BLaER1 (cell line): ENCODE data around the gene FOXO6.

ENCODE experiments used
- H3K27ac ChIP-seq: shearing (Covaris generic); formaldehyde crosslinking; 2 replicates; pipeline ENCODE4 v1.8.1; 2022
- H3K27me3 ChIP-seq: shearing (Covaris generic); formaldehyde crosslinking; 2 replicates; pipeline ENCODE4 v1.8.1; 2022
- H3K36me3 ChIP-seq: shearing (Covaris generic); formaldehyde crosslinking; 2 replicates; pipeline ENCODE4 v1.8.1; 2022
- H3K4me1 ChIP-seq: shearing (Covaris generic); formaldehyde crosslinking; 2 replicates; pipeline ENCODE4 v1.8.1; 2022
- H3K4me2 ChIP-seq: shearing (Covaris generic); formaldehyde crosslinking; 2 replicates; pipeline ENCODE4 v1.8.1; 2022
- H3K4me3 ChIP-seq: shearing (Covaris generic); formaldehyde crosslinking; 2 replicates; pipeline ENCODE4 v1.8.1; 2022
- H3K9ac ChIP-seq: shearing (Covaris generic); formaldehyde crosslinking; 2 replicates; pipeline ENCODE4 v1.8.1; 2022
- H3K9me3 ChIP-seq: shearing (Covaris generic); formaldehyde crosslinking; 2 replicates; pipeline ENCODE4 v1.8.1; 2022
- H4K20me1 ChIP-seq: shearing (Covaris generic); formaldehyde crosslinking; 2 replicates; pipeline ENCODE4 v1.8.1; 2022
- Cebpa-rat ChIP-seq: shearing (Covaris generic); IDR thresholded peaks from 2 replicates; pipeline ENCODE4 v1.8.1; 2022

The FOXO6 gene

DNA sequence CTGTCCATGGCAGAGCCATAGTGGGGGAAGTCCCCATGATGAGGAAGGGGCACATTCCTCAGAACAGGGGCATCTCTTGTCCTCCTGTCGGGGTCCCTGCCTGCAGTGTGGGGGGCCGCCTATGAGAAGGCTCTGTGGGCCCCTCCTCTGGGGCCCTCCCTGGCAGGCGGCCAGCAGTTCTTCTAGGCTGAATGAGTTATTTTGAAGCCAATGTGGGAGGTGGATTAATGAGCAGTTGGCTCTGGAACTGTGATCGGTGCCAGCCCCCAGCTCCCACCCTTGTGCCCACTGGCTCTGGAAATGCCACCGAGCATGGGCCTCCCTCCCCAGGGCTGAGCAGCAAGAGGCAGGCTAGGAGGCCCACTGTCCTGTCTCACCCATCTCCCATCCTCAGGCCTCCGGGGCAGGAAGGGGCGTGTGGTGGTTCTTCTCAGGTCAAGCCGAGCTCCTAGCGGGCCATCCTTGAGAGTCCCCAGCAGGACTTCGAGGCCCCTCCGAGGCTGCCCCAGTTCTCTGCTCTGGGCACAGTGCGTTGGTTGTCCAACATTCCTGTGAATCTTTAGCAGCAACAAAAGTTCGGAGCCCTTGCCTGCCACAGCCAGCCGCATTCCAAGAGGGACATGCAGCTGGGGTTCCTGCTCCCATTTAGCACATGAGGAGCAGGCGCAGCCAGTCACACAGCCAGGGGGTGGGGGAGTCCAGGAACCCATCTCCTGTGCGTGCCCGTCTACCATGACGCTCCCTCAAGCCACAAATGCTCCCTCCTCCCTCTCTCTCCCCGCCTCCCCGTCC lies 66.1 kb downstream of the FOXO6 start:
- Histone ChIP-seq H3K36me3 (no peaks in the 10 kb centered on the region), H3K27ac (peak overlapping the region; percentile 55), H3K4me3 (no peak overlapping the region), H3K9me3 (no peaks in the 10 kb centered on the region), H3K9ac (no peak overlapping the region), H4K20me1 (no peaks in the 10 kb centered on the region), H3K4me1 (peaks cover 44% of the 10 kb centered on the region), H3K4me2 (peak overlapping the region; percentile 61), H3K27me3 (no peaks in the 10 kb centered on the region)
- no peak for TF ChIP-seq Cebpa-rat

DNA sequence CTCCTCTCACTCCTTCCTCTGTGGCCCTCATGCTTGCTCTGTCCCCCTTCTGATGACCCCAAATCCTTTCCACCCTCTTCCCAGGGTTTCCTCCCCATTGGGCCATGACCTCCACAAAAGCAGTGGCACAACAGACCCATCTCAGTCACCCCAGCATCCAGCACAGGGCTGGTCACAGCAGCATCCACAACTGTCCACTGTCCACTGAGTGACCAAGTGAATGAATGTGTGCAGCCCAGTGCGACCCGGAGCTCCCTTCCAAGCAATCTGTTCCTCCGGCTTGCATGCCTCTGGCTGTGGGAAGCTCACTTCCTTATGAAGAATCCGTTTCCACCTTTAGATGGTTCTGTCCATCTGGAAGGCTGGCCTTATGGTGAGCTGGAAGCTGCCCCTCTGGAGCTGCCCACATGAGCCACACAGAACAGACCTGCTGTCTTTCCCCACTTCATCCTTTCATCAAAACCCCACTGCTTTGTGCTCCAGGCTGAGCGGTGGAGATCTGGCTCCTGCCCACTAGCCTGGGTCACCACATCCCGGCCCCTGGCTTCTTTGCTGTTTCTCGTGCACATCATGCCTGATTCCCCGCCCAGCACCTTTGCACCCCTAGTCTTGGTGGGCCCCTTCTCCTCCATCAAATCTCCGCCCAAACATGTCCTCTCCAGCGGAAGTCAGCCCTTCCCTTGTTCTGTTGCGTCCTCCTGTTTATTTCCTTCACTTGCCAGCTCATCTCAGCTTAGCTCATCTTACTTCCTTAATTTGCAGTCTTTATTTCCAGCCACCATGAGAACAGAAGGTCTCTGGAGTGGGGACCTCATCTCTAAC lies 66.9 kb downstream of the FOXO6 start:
- Histone ChIP-seq H3K4me2 (peak overlapping the region; percentile 61), H3K4me1 (peaks cover 47% of the 10 kb centered on the region), H3K27me3 (no peaks in the 10 kb centered on the region), H4K20me1 (no peaks in the 10 kb centered on the region), H3K27ac (peak overlapping the region; percentile 55), H3K4me3 (no peak overlapping the region), H3K9ac (no peak overlapping the region), H3K36me3 (no peaks in the 10 kb centered on the region), H3K9me3 (no peaks in the 10 kb centered on the region)
- no peak for TF ChIP-seq Cebpa-rat

DNA sequence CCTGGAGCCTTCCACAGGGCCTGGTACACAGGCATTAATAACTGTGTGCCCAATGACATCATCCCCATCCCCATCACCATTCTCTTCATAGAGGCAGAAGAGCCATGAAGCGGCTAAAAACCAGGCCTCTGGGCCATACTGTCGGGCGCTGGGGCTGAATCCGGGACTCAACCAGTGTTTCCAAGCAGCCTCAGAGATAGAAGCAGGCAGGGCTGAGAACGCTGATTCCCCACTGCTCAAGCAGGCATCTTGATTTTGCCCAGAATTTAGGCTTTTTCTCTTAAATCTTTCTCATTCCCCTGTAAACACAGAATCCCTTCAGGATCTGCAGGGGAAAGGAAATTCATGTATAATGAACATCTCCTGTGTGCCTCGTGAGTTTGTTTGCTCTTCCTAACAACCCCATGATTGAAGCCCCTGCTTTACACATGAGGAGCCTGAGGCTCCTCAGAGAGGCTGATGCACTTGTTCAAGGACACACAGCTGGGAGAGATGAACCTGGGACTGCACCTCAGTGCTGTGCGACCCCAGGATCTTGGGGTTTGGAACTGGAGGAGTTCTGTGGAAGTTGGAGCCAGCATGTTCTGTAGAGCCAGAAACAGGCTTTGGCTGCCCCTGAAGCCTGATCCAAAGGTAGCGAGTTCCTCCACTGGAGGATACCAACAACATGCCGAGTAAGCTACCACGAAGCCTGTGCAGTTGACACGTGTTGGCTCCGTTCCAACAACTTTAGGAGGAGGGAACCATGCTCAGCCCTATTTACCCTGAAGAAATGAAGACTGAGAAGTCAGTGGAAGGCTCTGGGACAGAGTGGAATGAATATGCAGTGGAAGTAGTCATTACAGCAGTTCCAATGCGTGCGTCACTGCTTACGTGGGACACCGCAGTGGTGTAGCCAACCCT lies 67.8 kb downstream of the FOXO6 start:
- Histone ChIP-seq H3K36me3 (no peaks in the 10 kb centered on the region), H3K4me2 (peak overlapping the region; percentile 61), H3K27me3 (no peaks in the 10 kb centered on the region), H3K4me1 (peaks cover 48% of the 10 kb centered on the region), H4K20me1 (no peaks in the 10 kb centered on the region), H3K27ac (0 out of 2 replicates have a peak overlapping the region, but pooled peaks have one; percentile 55), H3K4me3 (no peak overlapping the region), H3K9ac (no peak overlapping the region), H3K9me3 (no peaks in the 10 kb centered on the region)
- TF ChIP-seq Cebpa-rat = no peak

DNA sequence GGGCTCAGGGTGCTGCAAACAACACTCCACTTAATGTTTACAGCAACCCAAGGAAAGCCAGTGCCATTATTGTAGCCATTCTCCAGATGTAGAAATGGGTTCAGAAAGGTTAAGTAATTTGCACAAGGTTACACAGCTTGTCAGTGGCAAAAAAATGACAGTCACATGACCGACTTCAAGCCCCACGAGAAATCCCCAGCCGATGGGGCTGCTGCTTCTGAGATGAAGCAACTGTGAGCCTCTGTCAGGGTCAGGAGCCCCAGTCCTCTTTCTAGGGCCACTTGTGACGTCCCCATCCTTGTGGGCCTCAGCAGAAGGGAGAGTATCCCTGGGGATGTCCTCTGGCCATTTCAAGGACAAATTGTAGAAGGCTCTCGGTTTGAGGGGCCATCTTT lies 68.4 kb downstream of the FOXO6 start:
- Histone ChIP-seq H3K9me3 (no peaks in the 10 kb centered on the region), H4K20me1 (no peaks in the 10 kb centered on the region), H3K36me3 (no peaks in the 10 kb centered on the region), H3K27me3 (no peaks in the 10 kb centered on the region), H3K4me1 (peaks cover 48% of the 10 kb centered on the region), H3K4me2 (peak overlapping the region; percentile 0; the same call in 1 of the 2 replicates), H3K4me3 (no peak overlapping the region), H3K9ac (no peak overlapping the region), H3K27ac (no peak overlapping the region)
- no peak for TF ChIP-seq Cebpa-rat

DNA sequence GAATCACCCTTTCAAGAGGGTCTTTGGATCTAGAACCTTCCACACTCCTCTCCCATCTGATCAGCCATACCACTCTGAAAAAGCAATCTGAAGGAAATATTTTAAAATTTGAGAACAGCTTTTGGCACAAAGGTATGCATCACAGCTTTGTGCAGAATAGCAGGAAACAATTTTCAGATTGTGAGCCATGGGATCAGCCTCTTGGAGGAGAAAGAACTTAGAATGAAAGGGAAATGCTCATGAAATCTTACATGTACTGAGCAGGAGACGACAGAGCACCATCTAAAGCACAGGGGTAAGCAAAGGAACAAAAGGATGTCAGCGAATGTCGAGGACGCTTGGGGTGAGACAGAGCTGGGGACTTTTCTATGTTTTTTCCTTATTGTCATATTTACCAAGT lies 68.8 kb downstream of the FOXO6 start:
- TF ChIP-seq Cebpa-rat = no peak
- Histone ChIP-seq H3K4me2 (0 out of 2 replicates have a peak overlapping the region, but pooled peaks have one; percentile 0), H3K9ac (no peak overlapping the region), H3K36me3 (no peaks in the 10 kb centered on the region), H3K9me3 (no peaks in the 10 kb centered on the region), H3K27me3 (no peaks in the 10 kb centered on the region), H4K20me1 (no peaks in the 10 kb centered on the region), H3K27ac (0 out of 2 replicates have a peak overlapping the region, but pooled peaks have one; percentile 14), H3K4me3 (no peak overlapping the region), H3K4me1 (peaks cover 48% of the 10 kb centered on the region)

DNA sequence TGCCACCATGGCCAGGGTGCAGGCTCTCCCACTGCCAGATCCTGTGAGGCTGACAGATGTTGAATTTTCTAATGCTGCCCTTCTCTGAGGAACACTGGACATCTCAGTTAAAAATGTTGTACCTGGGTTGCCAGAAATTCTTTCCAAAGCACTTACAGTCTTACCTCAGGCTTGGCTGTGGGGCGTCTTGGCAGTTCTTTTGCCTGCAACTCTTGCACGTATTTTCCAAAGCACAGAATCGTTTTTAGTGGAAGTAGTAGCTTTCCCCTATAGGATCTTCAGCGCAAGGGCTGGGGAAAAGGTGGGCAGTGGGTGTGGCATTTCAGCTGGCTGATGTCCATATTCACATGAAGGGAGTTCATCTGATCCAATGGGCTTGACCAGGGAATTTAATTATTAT lies 69.3 kb downstream of the FOXO6 start:
- Histone ChIP-seq H3K27me3 (no peaks in the 10 kb centered on the region), H3K4me2 (no peak overlapping the region), H3K9me3 (no peaks in the 10 kb centered on the region), H4K20me1 (no peaks in the 10 kb centered on the region), H3K36me3 (no peaks in the 10 kb centered on the region), H3K9ac (no peak overlapping the region), H3K27ac (no peak overlapping the region), H3K4me1 (peaks cover 48% of the 10 kb centered on the region), H3K4me3 (no peak overlapping the region)
- no peak for TF ChIP-seq Cebpa-rat

DNA sequence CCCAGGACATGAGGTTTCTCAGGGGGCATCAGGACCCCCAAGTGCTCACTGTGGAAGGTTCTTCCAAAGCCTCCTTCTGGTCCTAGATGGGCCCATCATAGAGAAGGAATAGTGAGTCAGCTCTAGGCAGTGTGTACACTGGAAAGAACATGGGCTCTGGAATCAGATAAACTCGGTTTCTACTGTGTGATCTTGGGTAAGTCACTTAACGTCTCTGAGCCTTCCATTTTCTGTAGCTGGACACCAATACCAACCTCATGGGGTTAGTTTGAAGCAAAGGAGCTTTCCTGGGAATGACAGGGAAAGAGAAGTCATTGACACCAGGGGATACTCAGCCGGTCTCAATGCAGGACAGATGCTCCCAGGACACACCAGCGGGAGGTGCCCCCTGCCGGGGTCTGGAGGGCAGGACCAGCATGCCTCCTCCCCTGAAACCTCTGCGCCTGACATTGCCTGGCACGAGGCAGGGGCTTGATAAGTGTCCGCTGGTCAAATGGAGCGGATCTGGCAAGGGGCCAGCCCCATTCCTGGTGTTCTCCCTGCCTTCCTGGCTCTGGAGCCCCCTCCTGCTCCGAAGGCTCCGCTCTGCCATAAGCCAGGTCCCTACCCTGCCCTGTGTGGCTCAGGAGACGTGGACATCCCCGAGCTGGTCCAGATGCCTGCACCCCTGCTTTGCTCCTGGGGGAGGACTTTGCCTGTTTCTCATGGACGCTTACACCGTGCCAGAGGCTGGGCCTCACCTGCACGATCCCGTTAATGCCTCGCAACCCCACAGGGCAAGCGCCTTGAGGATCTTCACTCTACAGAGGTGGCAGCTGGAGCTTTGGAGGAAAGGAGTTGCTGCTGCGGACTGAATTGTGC lies 70.5 kb downstream of the FOXO6 start:
- Histone ChIP-seq H3K9ac (no peak overlapping the region), H3K27me3 (no peaks in the 10 kb centered on the region), H3K4me3 (no peak overlapping the region), H3K4me1 (peaks cover 45% of the 10 kb centered on the region), H4K20me1 (no peaks in the 10 kb centered on the region), H3K9me3 (no peaks in the 10 kb centered on the region), H3K4me2 (no peak overlapping the region), H3K27ac (no peak overlapping the region), H3K36me3 (no peaks in the 10 kb centered on the region)
- no peak for TF ChIP-seq Cebpa-rat
